K562 (cell line): ENCODE results near the gene MIDN. TPM values are rescaled to one million over a fixed set of nuclear protein-coding genes. Genes with fewer than 3 reads are reported as not detected.
A peak's percentile ranks its signal among the peaks of the same experiment; 100 is the strongest.

Experiments used
- ATAC-seq: fragments of 200-7000 bp; cut with Tn5 transposase; 3 replicates; pipeline ENCODE4 v1.9.1; 2020; ENCODE audit warnings: moderate library complexity
- BruUV-seq: library from RNA; stranded (reverse); fragments of 400-500 nt; replicated peaks from 2 replicates; lab custom pipeline; 2021; lab: Mats Ljungman, UMichigan
- CTCF ChIA-PET: fragments of 300-600 bp; formaldehyde crosslinking; extraction: SDS; loops from one replicate; lab custom pipeline; 2021; ENCODE audit warnings: low intra/inter-chr PET ratio; lab: Yijun Ruan, JAX
- POLR2A ChIA-PET: fragments of 300-600, 350-650 bp; sonication (Branson Sonifier 250); formaldehyde crosslinking; extraction: SDS; loops from one replicate; lab custom pipeline; 2021; ENCODE audit warnings: antibody characterized with exemption, inconsistent platforms; lab: Yijun Ruan, JAX
- DNase-seq, 4 experiments: peaks; one replicate each; pipeline versions ENCODE4 v3.0.0 to v3.0.0-alpha.2; 2011 to 2018; ENCODE audit warnings: low spot score in 3 of 4, mixed read lengths in 3 of 4; ENCODE audit errors: extremely low read depth in 1 of 4
- FAIRE-seq: peaks from 2 replicates; lab custom pipeline; 2011; peaks lifted over from hg19 to GRCh38; lab: Jason Lieb, UNC
- H2AFZ ChIP-seq: 2 replicates; pipeline ENCODE4 v1.6.0; 2011; ENCODE audit warnings: low read depth, low read length, control low read depth, inconsistent platforms
- H3K27ac ChIP-seq: fragments of 200-600 bp; 3 replicates; pipeline ENCODE4 v1.8.0; 2011; ENCODE audit warnings: low read depth, mild to moderate bottlenecking, control low read depth, inconsistent platforms, low read length, moderate library complexity, mixed read lengths; ENCODE audit errors: extremely low read depth
- H3K27me3 ChIP-seq, 2 experiments: fragments of 300-600 bp in 1 of 2; 2 replicates in 1 of 2; 3 replicates in 1 of 2; pipeline versions ENCODE4 v1.6.0 to v1.8.0; 2011; ENCODE audit warnings: inconsistent platforms in 2 of 2, low read length in 2 of 2, mild to moderate bottlenecking in 1 of 2, mixed read lengths in 1 of 2, moderate library complexity in 1 of 2; ENCODE audit not compliant: control insufficient read depth in 2 of 2, insufficient read depth in 2 of 2
- H3K36me3 ChIP-seq: fragments of 300-600 bp; 3 replicates; pipeline ENCODE4 v1.8.0; 2011; ENCODE audit warnings: mild to moderate bottlenecking, low read length, inconsistent platforms; ENCODE audit not compliant: control insufficient read depth, insufficient read depth
- H3K4me1 ChIP-seq, 2 experiments: fragments of 200-600 bp in 1 of 2; replicated peaks in 1 of 2; 2 replicates in 1 of 2; 3 replicates in 1 of 2; pipeline versions ENCODE4 v1.5.1 to v1.8.0; 2011; ENCODE audit warnings: inconsistent platforms in 2 of 2, low read length in 2 of 2, mild to moderate bottlenecking in 1 of 2, mixed read lengths in 1 of 2, moderate library complexity in 1 of 2; ENCODE audit not compliant: control insufficient read depth in 2 of 2, insufficient read depth in 2 of 2
- H3K4me2 ChIP-seq: 2 replicates; pipeline ENCODE4 v1.6.1; 2011; ENCODE audit warnings: low read length, control low read depth, inconsistent platforms, mixed read lengths; ENCODE audit not compliant: insufficient read depth
- H3K4me3 ChIP-seq: fragments of 200-600 bp; sonication (generic), shearing (Covaris generic); 2 replicates; pipeline ENCODE4 v1.5.1; 2016; ENCODE audit warnings: control low read depth, inconsistent platforms
- H3K79me2 ChIP-seq: fragments of 200-600 bp; 3 replicates; pipeline ENCODE4 v1.8.0; 2011; ENCODE audit warnings: low read length, inconsistent platforms; ENCODE audit not compliant: control insufficient read depth, insufficient read depth
- H3K9ac ChIP-seq, 2 experiments: 2 replicates each; pipeline versions ENCODE4 v1.6.0 to v1.6.1; 2011; ENCODE audit warnings: low read depth in 2 of 2, low read length in 2 of 2, control low read depth in 1 of 2, inconsistent platforms in 1 of 2, mild to moderate bottlenecking in 1 of 2, mixed read lengths in 1 of 2; ENCODE audit not compliant: insufficient read depth in 1 of 2
- H3K9me1 ChIP-seq: one replicate; pipeline ENCODE4 v1.6.0; 2011; ENCODE audit warnings: inconsistent platforms, mild to moderate bottlenecking, low read length, moderate library complexity; ENCODE audit not compliant: control insufficient read depth, insufficient read depth
- H3K9me3 ChIP-seq: replicated peaks from 2 replicates; pipeline ENCODE4 v1.5.1; 2011; ENCODE audit warnings: low read depth, low read length, inconsistent platforms; ENCODE audit not compliant: control insufficient read depth, insufficient read depth
- H4K20me1 ChIP-seq: replicated peaks from 2 replicates; pipeline ENCODE4 v1.6.1; 2011; ENCODE audit warnings: low read length, inconsistent platforms, mixed read lengths; ENCODE audit not compliant: control insufficient read depth, insufficient read depth
- BRF2 ChIP-seq: IDR thresholded peaks from 3 replicates; pipeline ENCODE4 v1.6.1; 2011; ENCODE audit warnings: borderline replicate concordance, mild to moderate bottlenecking; ENCODE audit not compliant: insufficient read length, insufficient read depth
- WGBS: fragments of 100-300 bp; shearing (Covaris generic); methylation state at CpG from one replicate; pipeline ENCODE4 v1.1.6; 2016; ENCODE audit warnings: low coverage, mixed read lengths; ENCODE audit not compliant: insufficient coverage; ENCODE audit errors: missing lambda C conversion rate; 5-methylcytosine and 5-hydroxymethylcytosine counted together
- in situ Hi-C: fragments of 300-500 bp; cut with MboI; formaldehyde crosslinking; loops from 4 replicates; pipeline ENCODE4 v1.15.0; 2018; ENCODE audit warnings: inconsistent platforms, mixed read lengths
- intact Hi-C: fragments of 100-400 bp; cut with micrococcal nuclease; formaldehyde crosslinking; loops from 2 replicates; pipeline ENCODE4 v1.14.2; 2022
- polyA plus RNA-seq, 8 experiments: library from polyadenylated mRNA; depleted of rRNA in 4 of 8; stranded (reverse) in 5 of 8; unstranded in 3 of 8; fragments of >200 nt; fragmentation: Nextera tagmentation in 2 of 8; fragmentation: Illumina TruSeq in 1 of 8; extraction: Ambion mirVana in 2 of 8; extraction: Trizol in 1 of 8; gene quantifications; 2 replicates each; pipeline versions ENCODE4 v1.2.1 to v1.2.3, GENCODE V29; 2011 to 2014; ENCODE audit warnings: inconsistent platforms in 1 of 8, missing spikeins in 1 of 8
- total RNA-seq, 7 experiments: library from RNA; depleted of rRNA in 6 of 7; stranded (reverse); fragments of >200 nt in 6 of 7; fragmentation: Illumina TruSeq in 2 of 7; extraction: Trizol in 2 of 7; gene quantifications; 2 replicates each; pipeline versions ENCODE4 v1.2.1 to v1.2.3, GENCODE V29; 2011 to 2021; ENCODE audit warnings: low replicate concordance in 1 of 7
- TF ChIP-seq, protein P1 (sequence below): sonication (generic); formaldehyde crosslinking; IDR thresholded peaks from 2 replicates; pipeline ENCODE4 v1.8.1; 2023; ENCODE audit warnings: mild to moderate bottlenecking, missing genetic modification reagents

MIDN gene
- total and polyA plus RNA-seq, 9 of the 15 experiments (the other 6 are each of a cell fraction or from before 2014, with no cell fraction given): 0.17 to 120 (median 10.1) TPM

DNA sequence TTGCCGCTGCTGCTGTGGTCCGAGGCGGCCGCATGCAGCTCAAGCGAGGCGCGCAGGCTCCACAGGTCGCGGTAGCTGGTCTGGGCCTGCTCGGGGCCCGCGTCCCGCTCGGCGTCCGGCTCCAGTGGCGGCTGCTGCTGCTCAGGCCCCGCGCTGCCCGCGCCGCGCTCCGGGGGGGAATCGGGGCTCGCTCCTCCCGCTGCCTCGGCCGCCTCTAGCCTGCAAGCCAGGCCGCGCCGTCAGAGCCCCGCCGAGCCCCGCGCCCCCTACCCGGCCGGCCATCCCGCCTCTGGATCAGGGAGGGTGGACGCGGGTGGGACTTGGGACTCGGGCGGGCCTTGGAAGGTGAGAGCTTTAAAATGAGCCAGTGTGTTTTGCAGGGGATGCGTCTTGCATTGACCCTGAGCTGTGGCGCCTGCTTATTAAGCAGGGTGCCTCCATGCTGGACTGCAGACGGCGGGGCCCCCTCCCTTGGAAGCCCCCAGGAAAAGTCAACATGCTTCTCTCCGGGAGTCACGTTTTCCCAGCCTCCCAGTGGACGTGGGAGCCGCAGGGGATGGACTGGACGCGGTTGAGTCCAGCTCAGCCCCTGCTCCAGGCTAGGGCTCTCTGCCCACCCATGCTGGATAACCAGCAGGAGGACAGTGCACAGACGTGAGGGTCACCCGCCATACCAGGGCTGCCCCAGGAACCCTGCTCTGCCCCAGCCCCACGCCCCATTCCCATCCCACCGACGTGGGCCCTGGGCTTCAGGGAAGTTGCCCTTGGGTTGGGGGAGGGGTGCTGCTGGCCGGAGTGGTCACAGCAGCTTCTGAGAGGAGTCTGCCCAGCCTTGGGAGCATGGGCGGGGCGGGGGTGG, 18.2 kb upstream of the MIDN start:
- Histone ChIP-seq H3K4me1 (peaks cover 0 to 64% of the 10 kb centered on the region in 2 experiments; a peak in 3 of 5 replicates), H2AFZ (no peak overlapping the region), H3K4me3 (no peak overlapping the region), H3K79me2 (no peaks in the 10 kb centered on the region), H3K4me2 (no peak overlapping the region), H4K20me1 (no peaks in the 10 kb centered on the region), H3K9ac (no peak overlapping the region), H3K27me3 (no peaks in the 10 kb centered on the region), H3K27ac (no peak overlapping the region), H3K9me1 (no peaks in the 10 kb centered on the region), H3K36me3 (peaks cover 59% of the 10 kb centered on the region; the same call in 1 of the 3 replicates), H3K9me3 (no peaks in the 10 kb centered on the region; the same call in 1 of the 2 replicates)
- TF ChIP-seq, protein P1, sequence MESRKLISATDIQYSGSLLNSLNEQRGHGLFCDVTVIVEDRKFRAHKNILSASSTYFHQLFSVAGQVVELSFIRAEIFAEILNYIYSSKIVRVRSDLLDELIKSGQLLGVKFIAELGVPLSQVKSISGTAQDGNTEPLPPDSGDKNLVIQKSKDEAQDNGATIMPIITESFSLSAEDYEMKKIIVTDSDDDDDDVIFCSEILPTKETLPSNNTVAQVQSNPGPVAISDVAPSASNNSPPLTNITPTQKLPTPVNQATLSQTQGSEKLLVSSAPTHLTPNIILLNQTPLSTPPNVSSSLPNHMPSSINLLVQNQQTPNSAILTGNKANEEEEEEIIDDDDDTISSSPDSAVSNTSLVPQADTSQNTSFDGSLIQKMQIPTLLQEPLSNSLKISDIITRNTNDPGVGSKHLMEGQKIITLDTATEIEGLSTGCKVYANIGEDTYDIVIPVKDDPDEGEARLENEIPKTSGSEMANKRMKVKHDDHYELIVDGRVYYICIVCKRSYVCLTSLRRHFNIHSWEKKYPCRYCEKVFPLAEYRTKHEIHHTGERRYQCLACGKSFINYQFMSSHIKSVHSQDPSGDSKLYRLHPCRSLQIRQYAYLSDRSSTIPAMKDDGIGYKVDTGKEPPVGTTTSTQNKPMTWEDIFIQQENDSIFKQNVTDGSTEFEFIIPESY: 0 out of 2 replicates have a peak, but pooled peaks have one; percentile 25
- TF ChIP-seq BRF2: no peak
- in situ Hi-C loops: loop anchor here (25.0 kb wide), 1 partner anchor 468 kb away; the partner anchor contains the start of gene MISP
- no peak for DNase-seq
- POLR2A ChIA-PET: no interaction called here
- ATAC-seq: no peak
- no TSS peak for BruUV-seq
- intact Hi-C loops: no loop called here
- CTCF ChIA-PET: no interaction called here
- no peak for FAIRE-seq
- WGBS: 99% methylated on average over 15 of the region's 61 CpGs
